ENCODE measurements around the gene NDE1. TPM values are rescaled to one million over a fixed set of nuclear protein-coding genes. Genes with fewer than 3 reads are reported as not detected.
"Not testable (repeated sequence)": the region's sequence is repeated elsewhere in the genome, so short reads cannot be mapped to it uniquely, and the experiment has no call there.

Gene NDE1
- total and polyA plus RNA-seq, 11 donors = 5.9 to 32.3 (median 17.3) TPM

DNA sequence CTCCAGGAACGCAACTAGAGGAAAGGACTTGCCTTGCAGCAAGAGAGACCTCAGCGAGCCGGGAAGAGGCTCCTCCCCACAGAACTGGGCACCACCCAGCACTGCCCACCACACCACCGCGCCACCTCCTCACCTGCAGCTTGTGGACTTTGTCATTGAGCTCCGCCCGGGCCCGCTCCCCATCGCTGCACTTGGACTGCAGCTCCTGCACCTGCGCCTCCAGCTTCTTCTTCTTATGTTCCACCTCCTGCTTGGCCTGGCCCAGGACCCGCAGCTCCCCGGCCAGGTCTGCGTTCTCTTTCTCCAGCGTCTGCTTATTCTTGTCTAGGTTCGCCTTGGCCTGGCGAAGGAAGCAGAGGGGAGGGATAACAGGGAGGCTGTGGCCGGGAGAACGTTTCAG, 76.7 kb downstream of the NDE1 start:
- TF ChIP-seq POLR2A (IDR thresholded peaks at IDR 0.05) (no peak), CTCF (IDR thresholded peaks at IDR 0.05) (no peak)
- ATAC-seq (no peak), DNase-seq (no peak)
- Histone ChIP-seq H3K4me3 (no peak overlapping the region), H3K4me1 (no peaks in the 10 kb centered on the region), H3K36me3 (peaks cover 0 to 57% (median 44%) of the 10 kb centered on the region in 9 donors), H3K9me3 (no peaks in the 10 kb centered on the region), H3K27me3 (no peaks in the 10 kb centered on the region), H3K27ac (peak overlapping the region in 1 of 12 donors; percentile 53)
- 90 to 93% (median 90%) methylated on average over 18 of the region's 18 CpGs for WGBS, 4 donors
- intact Hi-C loops (cut with DNase I) = no loop called here

DNA sequence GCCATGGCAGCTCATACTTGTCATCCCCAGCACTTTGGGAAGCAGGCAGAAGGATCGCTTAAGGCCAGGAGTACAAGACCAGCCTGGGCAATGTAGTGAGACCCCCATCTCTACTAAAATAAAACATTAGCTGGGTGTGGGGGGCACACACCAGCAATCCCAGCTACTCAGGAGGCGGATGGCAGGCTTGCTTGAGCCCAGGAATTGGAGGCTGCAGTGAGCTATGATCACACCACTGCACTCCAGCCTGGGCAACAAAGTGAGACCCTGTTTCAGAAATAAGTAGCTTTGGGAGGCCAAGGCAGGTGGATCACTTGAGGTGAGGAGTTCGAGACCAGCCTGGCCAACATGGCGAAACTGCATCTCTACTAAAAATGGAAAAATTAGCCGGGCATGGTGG, 77.7 kb downstream of the NDE1 start:
- H3K4me3 ChIP-seq; H3K4me1 ChIP-seq; H3K9me3 ChIP-seq; DNase-seq; H3K27me3 ChIP-seq; intact Hi-C loops (cut with DNase I); ATAC-seq: not testable (repeated sequence)
- peak overlapping the region in 1 of 12 donors; percentile 53 for H3K27ac ChIP-seq
- H3K36me3 ChIP-seq = peaks cover 0 to 53% (median 40%) of the 10 kb centered on the region in 9 donors
- 94 to 100% (median 98%) methylated on average over 5 of the region's 5 CpGs for WGBS, 4 donors

DNA sequence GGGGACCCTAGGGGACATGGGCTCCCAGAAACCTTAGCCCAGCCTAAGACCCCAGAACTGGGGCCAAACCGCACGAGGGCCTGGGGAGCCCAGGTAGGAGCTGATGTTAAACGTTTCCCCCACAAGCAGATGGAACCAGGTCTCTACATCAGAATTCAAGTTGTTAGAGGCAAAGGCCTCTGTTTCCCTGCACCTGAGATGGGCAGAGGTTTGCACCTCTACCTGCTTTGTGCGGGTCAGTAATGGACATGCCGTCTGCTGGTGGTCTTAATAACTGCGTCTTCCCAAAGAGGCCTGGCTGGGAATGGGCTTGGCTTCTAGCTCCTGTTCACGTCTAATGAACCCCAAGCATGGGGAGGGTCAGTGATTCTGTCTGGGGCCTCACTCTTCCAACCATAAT, 79.1 kb downstream of the NDE1 start:
- WGBS, 4 donors = 94 to 97% (median 95%) methylated on average over 7 of the region's 7 CpGs
- Histone ChIP-seq H3K27me3 (no peaks in the 10 kb centered on the region), H3K36me3 (peaks cover 0 to 57% (median 27%) of the 10 kb centered on the region in 9 donors), H3K4me1 (no peaks in the 10 kb centered on the region), H3K4me3 (no peak overlapping the region), H3K27ac (peak overlapping the region in 1 of 12 donors; percentile 35), H3K9me3 (no peaks in the 10 kb centered on the region)
- intact Hi-C loops (cut with DNase I) = no loop called here
- DNase-seq (no peak), ATAC-seq (no peak)
- TF ChIP-seq POLR2A (IDR thresholded peaks at IDR 0.05) (no peak), CTCF (IDR thresholded peaks at IDR 0.05) (no peak)

DNA sequence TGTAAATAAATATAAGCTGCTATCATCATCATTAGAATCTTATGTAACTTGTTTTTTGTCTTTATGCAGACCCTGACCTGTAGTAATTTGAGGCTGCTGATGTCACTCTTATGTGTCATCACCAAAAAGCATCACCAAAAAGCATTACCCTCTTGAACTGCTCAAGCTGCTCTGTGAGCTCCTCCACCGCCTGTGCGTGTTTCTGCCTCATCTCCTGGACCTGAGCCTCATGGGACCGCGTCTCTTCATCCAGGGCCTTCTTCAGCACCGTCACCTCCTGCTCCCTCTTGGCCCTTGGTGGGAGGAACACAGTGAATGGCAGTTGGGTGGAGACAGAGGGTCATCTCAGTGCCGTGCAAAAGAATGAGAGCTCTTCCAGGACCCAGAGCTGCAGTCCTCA, 82.4 kb downstream of the NDE1 start:
- H3K27me3 ChIP-seq = no peaks in the 10 kb centered on the region
- intact Hi-C loops (cut with DNase I) = no loop called here
- DNase-seq (no peak), ATAC-seq (no peak)
- WGBS, 4 donors = 83 to 93% (median 88%) methylated on average over 6 of the region's 6 CpGs
- H3K9me3 ChIP-seq = no peaks in the 10 kb centered on the region
- no peaks in the 10 kb centered on the region for H3K4me1 ChIP-seq
- no peak overlapping the region for H3K4me3 ChIP-seq
- H3K36me3 ChIP-seq = peaks cover 0 to 54% (median 8%) of the 10 kb centered on the region in 9 donors
- TF ChIP-seq POLR2A (IDR thresholded peaks at IDR 0.05) (no peak), CTCF (IDR thresholded peaks at IDR 0.05) (no peak)
- H3K27ac ChIP-seq = peak overlapping the region in 1 of 12 donors; percentile 7

- ATAC-seq (no peak), DNase-seq (no peak)
- TF ChIP-seq CTCF (IDR thresholded peaks at IDR 0.05) (no peak), POLR2A (IDR thresholded peaks at IDR 0.05) (no peak)
- Histone ChIP-seq H3K27me3 (no peaks in the 10 kb centered on the region), H3K4me1 (no peaks in the 10 kb centered on the region), H3K36me3 (peaks cover 0 to 67% (median 8%) of the 10 kb centered on the region in 9 donors), H3K27ac (no peak overlapping the region), H3K9me3 (peaks cover 0 to 2% (median 0%) of the 10 kb centered on the region in 12 donors), H3K4me3 (no peak overlapping the region)
- intact Hi-C loops (cut with DNase I) = no loop called here
- 92 to 97% (median 96%) methylated on average over 3 of the region's 3 CpGs for WGBS, 4 donors
These were observed 85.6 kb downstream of the NDE1 start for GRCh38 chr16:15735610-15736009.
